HG02981 (cell line): ENCODE data around the gene SPRED1.

Experiments used
- ATAC-seq: cut with Tn5 transposase; IDR thresholded peaks from one replicate; pipeline ENCODE4 v1.9.1; 2021; ENCODE audit warnings: mild to moderate bottlenecking, moderate library complexity; ENCODE audit not compliant: unreplicated experiment

Gene SPRED1

GRCh38 chr15:38252481-38253350 is at the start of gene SPRED1:
Gene SPRED1, plus strand, starts transcription at chr15:38252836. Its CDS starts 350 bp downstream, at chr15:38253186.
- peak; percentile 28 for ATAC-seq

GRCh38 chr15:38205526-38206272 is 46.9 kb upstream of the SPRED1 start:
- no peak for ATAC-seq

DNA sequence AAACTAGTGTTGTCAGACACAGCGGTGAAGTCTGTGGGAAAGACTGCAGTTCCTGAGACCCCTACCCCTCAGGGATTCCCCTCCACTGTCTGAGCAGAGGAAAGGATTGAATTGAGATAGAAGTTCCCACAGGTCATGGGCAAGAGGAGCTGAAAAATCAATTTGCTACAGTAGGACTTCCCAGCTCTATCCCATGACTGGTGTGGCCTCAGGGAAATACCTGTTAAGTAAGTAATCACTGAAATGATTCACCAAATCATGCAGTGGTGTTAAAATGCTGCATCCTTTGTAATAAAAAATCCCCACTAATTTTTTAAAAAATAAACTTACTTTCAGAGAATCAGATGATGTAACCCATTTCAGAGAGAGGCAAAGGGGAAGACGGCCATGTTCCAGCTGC is 45.0 kb upstream of the SPRED1 start:
- no peak for ATAC-seq

DNA sequence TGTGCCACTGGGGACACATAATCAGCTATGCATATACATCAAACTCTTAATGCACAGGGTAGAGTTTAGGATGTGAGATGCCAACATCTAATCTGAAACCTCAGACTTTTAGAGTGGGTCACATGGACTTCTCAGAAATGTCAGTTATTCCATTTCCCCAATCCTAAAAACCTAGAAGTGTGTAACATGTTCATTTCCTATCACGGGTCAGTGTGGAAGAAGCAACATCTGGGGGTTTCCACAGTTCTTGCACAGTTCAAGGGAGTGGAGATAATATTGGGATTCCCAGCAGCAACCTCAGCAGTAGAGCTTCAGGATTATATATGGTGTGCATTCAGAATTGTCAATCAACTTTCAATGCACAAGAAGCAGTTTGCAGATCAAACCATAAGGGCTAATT is 44.4 kb upstream of the SPRED1 start:
- no peak for ATAC-seq

- no peak for ATAC-seq
Measured at GRCh38 chr15:38208779-38209178, 43.9 kb upstream of the SPRED1 start.

GRCh38 chr15:38211249-38211648 is 41.4 kb upstream of the SPRED1 start:
- no peak for ATAC-seq

- no peak for ATAC-seq
Measured at GRCh38 chr15:38211811-38212210, 40.8 kb upstream of the SPRED1 start.

- ATAC-seq: no peak
Measured at GRCh38 chr15:38212729-38213351, 39.8 kb upstream of the SPRED1 start.

DNA sequence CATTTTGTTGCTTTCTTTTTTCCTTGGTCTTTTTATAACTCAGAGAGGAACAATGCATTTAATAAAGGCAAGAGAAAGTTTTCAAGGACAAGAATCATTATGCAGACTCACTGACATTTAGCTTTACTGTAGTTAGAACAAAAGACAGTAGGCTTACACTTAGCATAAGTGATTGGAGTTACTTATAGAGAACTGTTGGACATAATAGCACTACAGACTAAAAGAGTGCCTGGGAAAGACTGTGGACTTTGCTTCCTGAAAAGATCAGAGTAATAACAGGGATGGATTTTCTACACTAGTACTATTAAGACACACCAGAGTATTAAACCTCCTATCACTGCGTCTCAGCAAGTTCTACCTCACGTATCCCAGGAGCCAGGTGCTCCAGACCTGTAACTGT is 39.3 kb upstream of the SPRED1 start:
- no peak for ATAC-seq

GRCh38 chr15:38215707-38216106 is 36.9 kb upstream of the SPRED1 start:
- ATAC-seq: no peak

- no peak for ATAC-seq
Measured at GRCh38 chr15:38216763-38217162, 35.9 kb upstream of the SPRED1 start.

DNA sequence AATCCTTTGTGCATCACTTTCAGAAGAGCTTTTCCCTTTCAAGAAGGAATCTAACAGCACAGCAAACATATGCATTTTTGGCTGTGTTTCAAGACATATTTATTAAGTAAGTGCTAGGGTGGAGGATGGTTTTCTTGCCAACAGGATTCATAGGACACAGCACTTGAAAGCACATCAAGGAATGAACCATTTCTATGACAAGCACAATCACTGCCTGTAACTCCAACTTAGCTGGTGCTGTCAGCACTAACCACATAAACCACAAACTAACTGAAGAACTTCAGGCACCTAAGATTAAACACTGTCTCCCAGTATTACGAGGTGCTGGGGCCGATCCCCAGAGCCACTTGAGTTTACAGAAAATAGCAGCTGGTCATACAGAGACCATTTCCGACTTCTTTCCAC is 35.4 kb upstream of the SPRED1 start:
- ATAC-seq: no peak

- no peak for ATAC-seq
Measured at GRCh38 chr15:38217788-38218609, 34.6 kb upstream of the SPRED1 start.

GRCh38 chr15:38220606-38221273 is 31.9 kb upstream of the SPRED1 start:
- no peak for ATAC-seq

GRCh38 chr15:38224486-38224885 is 28.1 kb upstream of the SPRED1 start:
- ATAC-seq: no peak

DNA sequence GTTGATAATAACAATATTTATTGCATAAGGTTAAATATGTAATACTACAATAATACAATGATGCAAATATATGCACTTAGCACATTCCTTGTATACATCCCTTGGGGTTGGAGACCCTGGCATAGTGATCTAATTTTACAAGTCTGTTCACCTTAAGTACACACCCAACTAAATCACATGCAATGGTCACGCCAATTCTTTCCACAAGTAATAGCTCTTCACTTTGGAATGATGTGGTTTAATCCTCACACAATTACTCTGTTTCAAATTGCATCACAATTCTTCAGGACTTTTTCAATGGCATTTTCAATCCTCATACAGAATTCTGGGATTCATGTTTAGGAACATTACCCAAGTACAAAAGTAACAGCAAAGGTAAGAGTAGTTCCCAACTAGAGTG is 27.3 kb upstream of the SPRED1 start:
- ATAC-seq: no peak

GRCh38 chr15:38226608-38227266 is 25.9 kb upstream of the SPRED1 start:
- no peak for ATAC-seq

GRCh38 chr15:38227941-38228340 is 24.7 kb upstream of the SPRED1 start:
- ATAC-seq: no peak

DNA sequence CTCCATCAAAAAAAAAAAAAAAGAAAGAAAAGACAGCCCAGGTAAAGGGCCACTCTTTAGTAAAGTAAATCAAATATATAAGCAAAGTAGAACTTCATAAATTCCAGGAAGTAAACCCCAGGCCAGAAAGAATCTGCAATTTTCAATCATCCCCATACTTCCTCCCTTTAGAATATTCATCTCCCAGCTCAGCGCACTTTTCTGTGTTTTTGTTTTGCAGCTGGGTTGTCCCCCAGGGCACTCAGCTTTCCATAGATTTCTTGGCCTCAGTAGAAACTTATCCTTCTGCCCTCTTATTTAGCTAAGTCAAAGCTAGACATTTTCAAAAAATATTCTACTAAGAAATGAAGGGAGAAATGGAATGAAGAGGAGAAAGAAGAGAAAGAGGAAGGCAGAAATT is 24.0 kb upstream of the SPRED1 start:
- no peak for ATAC-seq
